ENCODE results near the gene NEK10.

Gene NEK10

GRCh38 chr3:27105904-27106303, 263.3 kb downstream of the NEK10 start:
- DNase-seq (ENCODE audit: low spot score), result no peak

GRCh38 chr3:27097182-27097581, 272.0 kb downstream of the NEK10 start:
- DNase-seq (ENCODE audit: low spot score), result no peak

- no peak for DNase-seq (ENCODE audit: low spot score)
Observed at GRCh38 chr3:27095553-27096222, 273.5 kb downstream of the NEK10 start.

- no peak for DNase-seq (ENCODE audit: low spot score)
Observed at GRCh38 chr3:27094721-27095120, 274.5 kb downstream of the NEK10 start.

GRCh38 chr3:27093771-27094170, 275.4 kb downstream of the NEK10 start:
- no peak for DNase-seq (ENCODE audit: low spot score)

- DNase-seq (ENCODE audit: low spot score), result no peak
Observed at GRCh38 chr3:27090275-27091041, 278.7 kb downstream of the NEK10 start.

GRCh38 chr3:27089645-27090044, 279.5 kb downstream of the NEK10 start:
- DNase-seq (ENCODE audit: low spot score), result no peak

- DNase-seq (ENCODE audit: low spot score), result no peak
Observed at GRCh38 chr3:27089068-27089467, 280.1 kb downstream of the NEK10 start.

GRCh38 chr3:27085829-27086730, 283.1 kb downstream of the NEK10 start:
- no peak for DNase-seq (ENCODE audit: low spot score)

GRCh38 chr3:27081992-27082607, 287.1 kb downstream of the NEK10 start:
- no peak for DNase-seq (ENCODE audit: low spot score)

- peak; percentile 18 for DNase-seq (ENCODE audit: low spot score)
Observed at GRCh38 chr3:27081566-27081965, 287.6 kb downstream of the NEK10 start.

GRCh38 chr3:27080258-27080525, 289.0 kb downstream of the NEK10 start:
- no peak for DNase-seq (ENCODE audit: low spot score)

- DNase-seq (ENCODE audit: low spot score), result no peak
Observed at GRCh38 chr3:27079427-27080257, 289.5 kb downstream of the NEK10 start.

- no peak for DNase-seq (ENCODE audit: low spot score)
Observed at GRCh38 chr3:27078246-27078913, 290.8 kb downstream of the NEK10 start.

GRCh38 chr3:27076815-27077630, 292.2 kb downstream of the NEK10 start:
- no peak for DNase-seq (ENCODE audit: low spot score)

GRCh38 chr3:27074914-27075313, 294.3 kb downstream of the NEK10 start:
- no peak for DNase-seq (ENCODE audit: low spot score)

GRCh38 chr3:27073912-27074311, 295.3 kb downstream of the NEK10 start:
- no peak for DNase-seq (ENCODE audit: low spot score)

GRCh38 chr3:27072810-27073651, 296.2 kb downstream of the NEK10 start:
- DNase-seq (ENCODE audit: low spot score), result no peak

- no peak for DNase-seq (ENCODE audit: low spot score)
Observed at GRCh38 chr3:27060336-27060735, 308.8 kb downstream of the NEK10 start.

Data from Ammon's horn (tissue), 1 donor.